PC-3 (cell line): Measurements from ENCODE around the gene LRRC56. TPM values are rescaled to one million over a fixed set of nuclear protein-coding genes. Genes with fewer than 3 reads are reported as not detected.

Source experiments
- ATAC-seq: fragments of 200-7000 bp; cut with Tn5 transposase; 2 replicates; pipeline ENCODE4 v1.9.1; 2020; ENCODE audit warnings: mild to moderate bottlenecking, moderate library complexity
- BruUV-seq: library from RNA; stranded (reverse); fragments of 400-500 nt; replicated peaks from 2 replicates; lab custom pipeline; 2021; lab: Mats Ljungman, UMichigan
- CTCF ChIA-PET: fragments of 300-600 bp; sonication (Branson Sonifier 250); formaldehyde crosslinking; loops from one replicate; lab custom pipeline; 2022; ENCODE audit warnings: antibody characterized with exemption; lab: Charles Lee
- POLR2A ChIA-PET: fragments of 300-600 bp; sonication (Branson Sonifier 250); formaldehyde crosslinking; loops from one replicate; lab custom pipeline; 2022; ENCODE audit warnings: antibody characterized with exemption; ENCODE audit not compliant: unreplicated experiment; lab: Charles Lee
- DNase-seq: peaks from one replicate; pipeline ENCODE4 v3.0.0-alpha.2; 2015
- H2AFZ ChIP-seq: fragments of 300-600 bp; sonication (generic); 2 replicates; pipeline ENCODE4 v1.6.0; 2016; ENCODE audit warnings: antibody characterized with exemption, low read length
- H3F3A ChIP-seq: fragments of 300-600 bp; sonication (generic); one replicate; pipeline ENCODE4 v1.6.0; 2017; ENCODE audit warnings: antibody characterized with exemption, low read length, control low read depth, mild to moderate bottlenecking; ENCODE audit not compliant: unreplicated experiment
- H3K27ac ChIP-seq: fragments of 300-600 bp; sonication (generic); 2 replicates; pipeline ENCODE4 v1.5.1; 2016; ENCODE audit warnings: mild to moderate bottlenecking, low read length
- H3K27me3 ChIP-seq: fragments of 300-600 bp; sonication (generic); 2 replicates; pipeline ENCODE4 v1.6.1; 2016; ENCODE audit warnings: low read length, mixed read lengths
- H3K36me3 ChIP-seq: fragments of 300-600 bp; sonication (generic); 2 replicates; pipeline ENCODE4 v1.6.1; 2016; ENCODE audit warnings: low read depth, mixed run types, low read length, mixed read lengths
- H3K4me1 ChIP-seq: fragments of 300-600 bp; sonication (generic); 2 replicates; pipeline ENCODE4 v1.5.1; 2016; ENCODE audit warnings: low read length; ENCODE audit not compliant: insufficient read depth
- H3K4me2 ChIP-seq: fragments of 300-600 bp; sonication (generic); 2 replicates; pipeline ENCODE4 v1.6.0; 2016; ENCODE audit warnings: low read length
- H3K4me3 ChIP-seq: fragments of 300-600 bp; sonication (generic); 2 replicates; pipeline ENCODE4 v1.5.1; 2016; ENCODE audit warnings: mild to moderate bottlenecking, low read length, mixed read lengths
- H3K79me2 ChIP-seq: fragments of 300-600 bp; sonication (generic); 2 replicates; pipeline ENCODE4 v1.6.1; 2017; ENCODE audit warnings: low read length, mixed read lengths
- H3K9ac ChIP-seq: fragments of 300-600 bp; sonication (generic); 2 replicates; pipeline ENCODE4 v1.6.0; 2016; ENCODE audit warnings: mild to moderate bottlenecking, low read length
- H3K9me2 ChIP-seq: fragments of 300-600 bp; sonication (generic); replicated peaks from 2 replicates; pipeline ENCODE4 v1.6.1; 2016; ENCODE audit warnings: mixed run types, low read length, mixed read lengths
- H3K9me3 ChIP-seq: fragments of 300-600 bp; sonication (generic); 2 replicates; pipeline ENCODE4 v1.6.1; 2016; ENCODE audit warnings: low read length, mixed read lengths
- H4K20me1 ChIP-seq: fragments of 300-600 bp; sonication (generic); 2 replicates; pipeline ENCODE4 v1.6.1; 2016; ENCODE audit warnings: low read length, mixed read lengths
- EZH2 ChIP-seq: fragments of 300-600 bp; sonication (generic); IDR thresholded peaks from one replicate; pipeline ENCODE4 v1.6.1; 2017; ENCODE audit warnings: antibody characterized with exemption, mild to moderate bottlenecking, low read length; ENCODE audit not compliant: unreplicated experiment
- EZH2phosphoT487 ChIP-seq: fragments of 300-600 bp; sonication (generic); IDR thresholded peaks from 2 replicates; pipeline ENCODE4 v1.6.1; 2018; ENCODE audit warnings: mild to moderate bottlenecking, antibody characterized with exemption, low read length, borderline replicate concordance
- intact Hi-C: fragments of 100-400 bp; cut with micrococcal nuclease; formaldehyde crosslinking; loops from 2 replicates; pipeline ENCODE4 v1.9.0; 2023
- total RNA-seq: library from RNA; depleted of rRNA; stranded (reverse); fragments of >200 nt; gene quantifications from 2 replicates; pipeline ENCODE4 v1.2.3, GENCODE V29; 2014
- TF ChIP-seq, protein P1 (sequence below): fragments of 300-600 bp; sonication (generic); conservative IDR thresholded peaks from 2 replicates; pipeline ENCODE4 v1.5.1; 2017; ENCODE audit warnings: antibody characterized with exemption, low read depth, mild to moderate bottlenecking, low read length

The LRRC56 gene
- total RNA-seq, 1 experiment from 2014 or later, result 1.5 TPM

DNA sequence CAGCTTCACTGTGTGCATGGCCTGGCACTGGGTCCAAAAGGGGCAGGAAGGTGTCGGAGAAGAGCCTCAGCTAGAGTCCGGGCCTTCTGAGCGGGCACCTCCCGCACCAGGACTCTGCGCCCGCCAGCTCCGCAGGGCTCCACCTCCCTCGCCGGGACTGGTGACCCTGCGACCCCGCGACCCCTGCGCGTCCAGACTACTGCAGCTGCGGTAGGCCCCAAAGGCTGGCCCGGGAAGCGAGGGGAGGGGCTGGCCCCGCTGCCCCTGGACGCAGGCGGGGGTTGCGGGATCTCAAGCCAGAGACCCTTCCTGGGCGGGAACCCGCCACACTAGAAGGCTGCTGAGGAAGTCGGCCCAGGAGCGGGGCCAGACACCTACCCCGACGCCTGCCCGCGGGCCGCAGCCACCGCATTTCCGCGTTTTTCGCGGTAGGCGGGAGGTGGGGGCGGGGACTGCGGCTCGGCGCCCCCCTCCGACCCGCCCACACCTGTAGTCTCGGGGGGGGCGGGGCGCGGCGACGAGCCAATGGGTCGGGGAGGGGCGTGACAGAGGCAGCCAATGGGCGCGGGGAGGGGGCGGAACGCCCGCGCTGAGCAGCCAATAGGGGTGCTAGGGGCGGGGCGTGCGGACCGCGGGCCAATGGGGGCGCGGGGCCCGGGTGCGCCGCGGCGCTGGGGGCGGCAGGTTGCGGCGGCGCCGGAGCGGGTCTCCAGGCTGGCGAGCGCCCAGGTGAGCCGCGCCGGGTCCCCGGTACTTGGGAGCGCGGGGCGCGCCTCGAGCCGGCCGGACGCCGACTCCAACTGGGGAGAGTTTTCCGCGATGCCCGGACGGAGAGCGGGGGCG is 23.2 kb downstream of the LRRC56 start, which contains the start of the genes LMNTD2 and RASSF7:
Gene LMNTD2 (minus strand): TSS at position 434 of the 843 bp plus-strand sequence. CDS start 22 bp downstream, at position 412.
Gene RASSF7 (plus strand): TSS at position 666 of the 843 bp plus-strand sequence. CDS start 799 bp downstream, outside the sequence.
- TSS peak; percentile 38 for BruUV-seq
- DNase-seq, result peak; percentile 89

DNA sequence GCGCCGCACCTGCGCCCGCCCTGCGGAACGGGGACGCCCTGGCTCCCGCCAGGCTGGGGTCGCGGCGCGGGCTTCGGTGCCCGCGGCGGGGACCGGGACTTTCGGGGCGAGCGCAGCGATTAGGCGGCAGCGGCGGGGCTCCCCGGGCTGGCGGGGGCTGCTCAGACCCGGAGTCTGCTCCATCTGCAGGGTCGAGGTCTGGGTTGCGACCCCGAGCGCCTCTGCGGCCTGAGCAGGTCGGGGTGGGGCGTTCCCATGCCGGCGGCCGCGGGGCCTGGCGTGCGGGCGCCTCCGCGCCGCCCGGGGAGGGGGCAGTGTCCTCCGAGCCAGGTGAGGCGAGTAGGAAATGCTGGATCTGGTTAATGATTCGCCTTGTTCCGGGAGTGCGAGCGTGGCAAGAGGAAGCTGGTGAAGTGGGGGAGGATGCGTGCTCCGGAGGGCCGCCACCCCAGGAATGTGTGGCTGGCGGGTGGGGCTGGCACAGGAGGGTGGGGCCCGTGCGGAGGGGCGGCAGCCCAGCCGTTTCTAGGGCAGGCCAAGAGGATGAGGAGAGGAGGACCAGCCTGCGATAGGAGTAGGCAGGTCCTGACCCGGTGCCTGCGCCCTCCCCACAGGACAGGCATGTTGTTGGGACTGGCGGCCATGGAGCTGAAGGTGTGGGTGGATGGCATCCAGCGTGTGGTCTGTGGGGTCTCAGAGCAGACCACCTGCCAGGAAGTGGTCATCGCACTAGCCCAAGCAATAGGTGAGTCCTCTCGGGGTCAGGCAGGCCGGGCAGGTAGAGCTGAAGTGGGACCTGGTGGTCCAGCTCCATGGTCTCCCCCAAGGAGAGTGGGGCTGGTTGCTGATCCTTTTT is 24.0 kb downstream of the LRRC56 start:
- H3K9me2 ChIP-seq, result no peaks in the 10 kb centered on the region
- no peak for TF ChIP-seq EZH2
- TF ChIP-seq, protein P1, sequence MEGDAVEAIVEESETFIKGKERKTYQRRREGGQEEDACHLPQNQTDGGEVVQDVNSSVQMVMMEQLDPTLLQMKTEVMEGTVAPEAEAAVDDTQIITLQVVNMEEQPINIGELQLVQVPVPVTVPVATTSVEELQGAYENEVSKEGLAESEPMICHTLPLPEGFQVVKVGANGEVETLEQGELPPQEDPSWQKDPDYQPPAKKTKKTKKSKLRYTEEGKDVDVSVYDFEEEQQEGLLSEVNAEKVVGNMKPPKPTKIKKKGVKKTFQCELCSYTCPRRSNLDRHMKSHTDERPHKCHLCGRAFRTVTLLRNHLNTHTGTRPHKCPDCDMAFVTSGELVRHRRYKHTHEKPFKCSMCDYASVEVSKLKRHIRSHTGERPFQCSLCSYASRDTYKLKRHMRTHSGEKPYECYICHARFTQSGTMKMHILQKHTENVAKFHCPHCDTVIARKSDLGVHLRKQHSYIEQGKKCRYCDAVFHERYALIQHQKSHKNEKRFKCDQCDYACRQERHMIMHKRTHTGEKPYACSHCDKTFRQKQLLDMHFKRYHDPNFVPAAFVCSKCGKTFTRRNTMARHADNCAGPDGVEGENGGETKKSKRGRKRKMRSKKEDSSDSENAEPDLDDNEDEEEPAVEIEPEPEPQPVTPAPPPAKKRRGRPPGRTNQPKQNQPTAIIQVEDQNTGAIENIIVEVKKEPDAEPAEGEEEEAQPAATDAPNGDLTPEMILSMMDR, result no peak
- no peak for TF ChIP-seq EZH2phosphoT487
- DNase-seq (peak; percentile 66), ATAC-seq (peak; percentile 50)
- H3K36me3 ChIP-seq, result no peaks in the 10 kb centered on the region
- ChIA-PET POLR2A (interaction anchor here (0.6 kb wide), 1 partner anchor 14 kb away, joined by 4 read pairs; the partner anchor contains the start of gene PHRF1), CTCF (interaction anchor here (1.0 kb wide), 1 partner anchor 166 kb away, joined by 3 read pairs; no protein-coding TSS in a partner anchor)
- no peaks in the 10 kb centered on the region for H3F3A ChIP-seq
- peaks cover 33% of the 10 kb centered on the region for H3K79me2 ChIP-seq
- intact Hi-C loops, result loop anchor here (10.0 kb wide), 1 partner anchor 53 kb away; the partner anchor contains the start of gene IRF7
- H3K9me3 ChIP-seq, result no peaks in the 10 kb centered on the region
- H3K27me3 ChIP-seq, result no peaks in the 10 kb centered on the region
- peak overlapping the region; percentile 89 for H3K4me3 ChIP-seq
- peak overlapping the region; percentile 81 for H3K9ac ChIP-seq
- BruUV-seq, result no TSS peak
- H3K27ac ChIP-seq, result peak overlapping the region; percentile 45
- H2AFZ ChIP-seq, result peak overlapping the region; percentile 72
- peak overlapping the region; percentile 99 for H3K4me2 ChIP-seq
- H4K20me1 ChIP-seq, result no peaks in the 10 kb centered on the region
- peaks cover 24% of the 10 kb centered on the region for H3K4me1 ChIP-seq

More for the DNA sequence above, 23.2 kb downstream of the LRRC56 start, which contains the start of the genes LMNTD2 and RASSF7:
- intact Hi-C loops, result loop anchor here (10.0 kb wide), 1 partner anchor 54 kb away; the partner anchor contains the start of gene IRF7
- Histone ChIP-seq H3K27me3 (peaks cover 2% of the 10 kb centered on the region; the same call in 1 of the 2 replicates), H3K4me1 (peaks cover 24% of the 10 kb centered on the region), H3F3A (no peaks in the 10 kb centered on the region), H3K4me3 (peak within 1 kb of the TSS; percentile 89), H3K4me2 (peak within 1 kb of the TSS; percentile 99), H3K9me3 (no peaks in the 10 kb centered on the region), H3K36me3 (no peaks in the 10 kb centered on the region), H3K79me2 (peaks cover 26% of the 10 kb centered on the region), H4K20me1 (no peaks in the 10 kb centered on the region), H2AFZ (peak within 1 kb of the TSS; percentile 72), H3K27ac (peak within 1 kb of the TSS; percentile 45), H3K9me2 (no peaks in the 10 kb centered on the region), H3K9ac (peak within 1 kb of the TSS; percentile 81)
- TF ChIP-seq EZH2 (no peak), EZH2phosphoT487 (no peak)
- TF ChIP-seq, protein P1, result no peak
- CTCF ChIA-PET, result interaction anchor here (1.0 kb wide), 1 partner anchor 167 kb away, joined by 3 read pairs; no protein-coding TSS in a partner anchor
- peak; percentile 71 for ATAC-seq
- POLR2A ChIA-PET, result interaction anchor here (0.6 kb wide), 1 partner anchor 238 kb away, joined by 3 read pairs; no protein-coding TSS in a partner anchor
